ENCODE results near the gene CXCR5. TPM values are rescaled to one million over a fixed set of nuclear protein-coding genes. Genes with fewer than 3 reads are reported as not detected.

The CXCR5 gene
- total RNA-seq, 1 experiment from 2014 or later, result not detected

GRCh38 chr11:118927554-118928100, 43.9 kb downstream of the CXCR5 start:
- DNase-seq (ENCODE audit: low spot score), result no peak

GRCh38 chr11:118928101-118928869, 44.6 kb downstream of the CXCR5 start:
- peak; percentile 90 for DNase-seq (ENCODE audit: low spot score)

- peak; percentile 31 for DNase-seq (ENCODE audit: low spot score)
Observed at GRCh38 chr11:118928870-118929500, 45.3 kb downstream of the CXCR5 start.

- peak; percentile 34 for DNase-seq (ENCODE audit: low spot score)
Observed at GRCh38 chr11:118929501-118930093, 45.9 kb downstream of the CXCR5 start.

- peak; percentile 56 for DNase-seq (ENCODE audit: low spot score)
Observed at GRCh38 chr11:118930094-118930712, 46.5 kb downstream of the CXCR5 start.

GRCh38 chr11:118931571-118931970, 47.9 kb downstream of the CXCR5 start:
- DNase-seq (ENCODE audit: low spot score), result no peak

GRCh38 chr11:118933486-118933885, 49.8 kb downstream of the CXCR5 start:
- DNase-seq (ENCODE audit: low spot score), result no peak

GRCh38 chr11:118935376-118935775, 51.7 kb downstream of the CXCR5 start:
- DNase-seq (ENCODE audit: low spot score), result no peak

GRCh38 chr11:118938491-118939403, 55.1 kb downstream of the CXCR5 start:
- DNase-seq (ENCODE audit: low spot score), result peak; percentile 74

GRCh38 chr11:118939404-118939915, 55.8 kb downstream of the CXCR5 start:
- DNase-seq (ENCODE audit: low spot score), result no peak

- DNase-seq (ENCODE audit: low spot score), result no peak
Observed at GRCh38 chr11:118939953-118940598, 56.4 kb downstream of the CXCR5 start.

GRCh38 chr11:118947091-118947490, 63.4 kb downstream of the CXCR5 start:
- no peak for DNase-seq (ENCODE audit: low spot score)

Other genes starting within 250 kb of the CXCR5 start
- gene TREH, start 204.2 kb upstream of the CXCR5 start, total RNA-seq (2014; rRNA removed; shearing (Covaris generic)), result 0.05 TPM in 1 of 2 replicates, not detected in the other
- gene DDX6, start 92.7 kb upstream of the CXCR5 start, total RNA-seq (2014; rRNA removed; shearing (Covaris generic)), result 40.1 and 46.7 TPM in 2 replicates
- 7.2 and 17.2 TPM in 2 replicates for gene BCL9L, start 42.0 kb downstream of the CXCR5 start, total RNA-seq (2014; rRNA removed; shearing (Covaris generic))
- gene UPK2, start 72.4 kb downstream of the CXCR5 start, total RNA-seq (2014; rRNA removed; shearing (Covaris generic)), result not detected in 2 replicates
- not detected in 2 replicates for gene FOXR1, start 87.9 kb downstream of the CXCR5 start, total RNA-seq (2014; rRNA removed; shearing (Covaris generic))
- 24.9 and 45.6 TPM in 2 replicates for gene CENATAC, start 114.2 kb downstream of the CXCR5 start, total RNA-seq (2014; rRNA removed; shearing (Covaris generic))
- 789 and 797 TPM in 2 replicates for gene RPS25, start 134.5 kb downstream of the CXCR5 start, total RNA-seq (2014; rRNA removed; shearing (Covaris generic))
- 57.9 and 83.5 TPM in 2 replicates for gene TRAPPC4, start 134.9 kb downstream of the CXCR5 start, total RNA-seq (2014; rRNA removed; shearing (Covaris generic))
- gene SLC37A4, start 147.0 kb downstream of the CXCR5 start, total RNA-seq (2014; rRNA removed; shearing (Covaris generic)), result 5.0 and 7.5 TPM in 2 replicates
- gene HYOU1, start 173.3 kb downstream of the CXCR5 start, total RNA-seq (2014; rRNA removed; shearing (Covaris generic)), result 112 and 125 TPM in 2 replicates
- gene VPS11, start 183.9 kb downstream of the CXCR5 start, total RNA-seq (2014; rRNA removed; shearing (Covaris generic)), result 13.5 and 16.5 TPM in 2 replicates
- gene HMBS, start 201.0 kb downstream of the CXCR5 start, total RNA-seq (2014; rRNA removed; shearing (Covaris generic)), result 2.7 and 6.6 TPM in 2 replicates
- gene DPAGT1, start 218.0 kb downstream of the CXCR5 start, total RNA-seq (2014; rRNA removed; shearing (Covaris generic)), result 9.8 and 10.5 TPM in 2 replicates
- 4.7 and 7.2 TPM in 2 replicates for gene C2CD2L, start 223.5 kb downstream of the CXCR5 start, total RNA-seq (2014; rRNA removed; shearing (Covaris generic))
- 6.4 and 8.4 TPM in 2 replicates for gene HINFP, start 237.7 kb downstream of the CXCR5 start, total RNA-seq (2014; rRNA removed; shearing (Covaris generic))

Data from A172 (cell line).